Caco-2 (cell line): Measurements from ENCODE around the gene RASSF3. TPM values are rescaled to one million over a fixed set of nuclear protein-coding genes. Genes with fewer than 3 reads are reported as not detected.

Source experiments
- BruUV-seq: library from RNA; stranded (reverse); fragments of 400-500 nt; replicated peaks from 2 replicates; lab custom pipeline; 2021; lab: Mats Ljungman, UMichigan
- CTCF ChIA-PET: fragments of 300-600 bp; sonication (Branson Sonifier 250); formaldehyde crosslinking; loops from one replicate; lab custom pipeline; 2022; ENCODE audit warnings: antibody characterized with exemption; lab: Charles Lee
- POLR2A ChIA-PET: fragments of 300-600 bp; sonication (Branson Sonifier 250); formaldehyde crosslinking; loops from one replicate; lab custom pipeline; 2022; ENCODE audit warnings: antibody characterized with exemption; lab: Charles Lee
- DNase-seq, 2 experiments: peaks; one replicate each; pipeline versions ENCODE4 v3.0.0 to v3.0.0-alpha.2; 2020 to 2022
- H3K27me3 ChIP-seq: replicated peaks from 2 replicates; pipeline ENCODE4 v1.6.0; 2011; ENCODE audit warnings: low read length; ENCODE audit not compliant: control insufficient read depth, insufficient read depth
- H3K36me3 ChIP-seq: 2 replicates; pipeline ENCODE4 v1.5.1; 2011; ENCODE audit warnings: low read length; ENCODE audit not compliant: control insufficient read depth, insufficient read depth
- H3K4me1 ChIP-seq: fragments of 250-450 bp; sonication (Bioruptor Pico); 2 replicates; pipeline ENCODE4 v1.5.1; 2020; ENCODE audit warnings: mild to moderate bottlenecking
- H3K4me3 ChIP-seq: 2 replicates; pipeline ENCODE4 v1.5.1; 2011; ENCODE audit warnings: low read depth, mild to moderate bottlenecking, control low read depth, low read length
- H3K9me3 ChIP-seq: fragments of 250-450 bp; sonication (Bioruptor Pico); 2 replicates; pipeline ENCODE4 v1.5.1; 2020; ENCODE audit warnings: mild to moderate bottlenecking, moderate library complexity
- H3K27ac Mint-ChIP-seq: one replicate; pipeline ENCODE4 v1.8.0; 2022; ENCODE audit warnings: mixed read lengths; ENCODE audit not compliant: unreplicated experiment
- H3K27me3 Mint-ChIP-seq: one replicate; pipeline ENCODE4 v1.8.0; 2022; ENCODE audit warnings: mixed read lengths; ENCODE audit not compliant: insufficient read depth, unreplicated experiment
- H3K36me3 Mint-ChIP-seq: one replicate; pipeline ENCODE4 v1.8.0; 2022; ENCODE audit warnings: mild to moderate bottlenecking, mixed read lengths; ENCODE audit not compliant: insufficient read depth, unreplicated experiment
- H3K4me1 Mint-ChIP-seq: one replicate; pipeline ENCODE4 v1.8.0; 2022; ENCODE audit warnings: low read depth, mixed read lengths; ENCODE audit not compliant: unreplicated experiment
- H3K4me3 Mint-ChIP-seq: one replicate; pipeline ENCODE4 v1.8.0; 2022; ENCODE audit warnings: mild to moderate bottlenecking, moderate library complexity, mixed read lengths; ENCODE audit not compliant: unreplicated experiment
- H3K9me3 Mint-ChIP-seq: one replicate; pipeline ENCODE4 v1.8.0; 2022; ENCODE audit warnings: mixed read lengths; ENCODE audit not compliant: unreplicated experiment
- CTCF ChIP-seq, 2 experiments: fragments of 200-600 bp in 1 of 2; IDR thresholded peaks; 1 replicate in 1 of 2; 2 replicates in 1 of 2; pipeline versions ENCODE4 v1.5.1 to v1.8.0; 2011 to 2022; ENCODE audit warnings: antibody characterized with exemption in 1 of 2, control low read depth in 1 of 2, inconsistent platforms in 1 of 2, low read depth in 1 of 2, low read length in 1 of 2, mild to moderate bottlenecking in 1 of 2, moderate library complexity in 1 of 2; ENCODE audit not compliant: insufficient read depth in 1 of 2, severe bottlenecking in 1 of 2, unreplicated experiment in 1 of 2
- intact Hi-C: fragments of 100-400 bp; cut with micrococcal nuclease; formaldehyde crosslinking; loops from one replicate; pipeline ENCODE4 v1.10.0; 2022; ENCODE audit not compliant: unreplicated experiment
- total RNA-seq: library from RNA; stranded (reverse); gene quantifications from 2 replicates; pipeline ENCODE4 v1.2.3, GENCODE V29; 2022

Gene RASSF3
- total RNA-seq, 1 experiment from 2014 or later, result 25.7 TPM

- no peak for TF ChIP-seq CTCF (IDR thresholded peaks at IDR 0.05; ENCODE audit: insufficient read depth in 1 of 2, low read depth in 1 of 2, low read length in 1 of 2, severe bottlenecking in 1 of 2, unreplicated experiment in 1 of 2)
- Histone ChIP-seq H3K4me1 (peaks cover 13% of the 10 kb centered on the region; the same call in 1 of the 2 replicates), H3K9me3 (no peaks in the 10 kb centered on the region), H3K27me3 (no peaks in the 10 kb centered on the region), H3K36me3 (no peaks in the 10 kb centered on the region; the same call in none of the 2 replicates), H3K4me3 (no peak overlapping the region)
- peaks cover 10% of the 10 kb centered on the region for H3K4me1 Mint-ChIP-seq
- no peak overlapping the region for H3K4me3 Mint-ChIP-seq
- CTCF ChIA-PET, result no interaction called here
- DNase-seq, result no peak
- H3K36me3 Mint-ChIP-seq, result peaks cover 14% of the 10 kb centered on the region
- BruUV-seq, result no TSS peak
- H3K9me3 Mint-ChIP-seq, result no peaks in the 10 kb centered on the region
- POLR2A ChIA-PET, result no interaction called here
- H3K27ac Mint-ChIP-seq, result no peak overlapping the region
- no peaks in the 10 kb centered on the region for H3K27me3 Mint-ChIP-seq
- intact Hi-C loops, result no loop called here
These were observed 110.6 kb downstream of the RASSF3 start for GRCh38 chr12:64720884-64721283.

GRCh38 chr12:64722835-64723234 is 112.5 kb downstream of the RASSF3 start:
- Mint-ChIP-seq H3K4me3 (no peak overlapping the region), H3K36me3 (peaks cover 11% of the 10 kb centered on the region), H3K27ac (no peak overlapping the region), H3K9me3 (no peaks in the 10 kb centered on the region), H3K27me3 (no peaks in the 10 kb centered on the region), H3K4me1 (peaks cover 10% of the 10 kb centered on the region)
- intact Hi-C loops, result no loop called here
- ChIA-PET CTCF (no interaction called here), POLR2A (no interaction called here)
- TF ChIP-seq CTCF (IDR thresholded peaks at IDR 0.05; ENCODE audit: insufficient read depth in 1 of 2, low read depth in 1 of 2, low read length in 1 of 2, severe bottlenecking in 1 of 2, unreplicated experiment in 1 of 2), result no peak
- Histone ChIP-seq H3K4me1 (peaks cover 13% of the 10 kb centered on the region; the same call in 1 of the 2 replicates), H3K4me3 (no peak overlapping the region), H3K36me3 (no peaks in the 10 kb centered on the region; the same call in 1 of the 2 replicates), H3K9me3 (no peaks in the 10 kb centered on the region), H3K27me3 (no peaks in the 10 kb centered on the region)
- no TSS peak for BruUV-seq
- DNase-seq, result no peak

- no TSS peak for BruUV-seq
- Mint-ChIP-seq H3K9me3 (no peaks in the 10 kb centered on the region), H3K4me1 (peaks cover 10% of the 10 kb centered on the region), H3K27me3 (no peaks in the 10 kb centered on the region), H3K27ac (no peak overlapping the region), H3K36me3 (peaks cover 11% of the 10 kb centered on the region), H3K4me3 (no peak overlapping the region)
- Histone ChIP-seq H3K4me1 (peaks cover 13% of the 10 kb centered on the region; the same call in 1 of the 2 replicates), H3K9me3 (no peaks in the 10 kb centered on the region), H3K36me3 (no peaks in the 10 kb centered on the region; the same call in 1 of the 2 replicates), H3K4me3 (no peak overlapping the region), H3K27me3 (no peaks in the 10 kb centered on the region)
- intact Hi-C loops, result no loop called here
- CTCF ChIA-PET, result interaction anchor here (0.8 kb wide), 1 partner anchor 73 kb away, joined by 3 read pairs; no protein-coding TSS in a partner anchor
- DNase-seq, result no peak
- POLR2A ChIA-PET, result no interaction called here
- no peak for TF ChIP-seq CTCF (IDR thresholded peaks at IDR 0.05; ENCODE audit: insufficient read depth in 1 of 2, low read depth in 1 of 2, low read length in 1 of 2, severe bottlenecking in 1 of 2, unreplicated experiment in 1 of 2)
These were observed 113.3 kb downstream of the RASSF3 start for GRCh38 chr12:64723630-64724029.
